SKM-1 (cell line): ENCODE data around the gene MAB21L1.

ENCODE experiments used
- DNase-seq: peaks from one replicate; lab custom pipeline; 2025; ENCODE audit not compliant: unreplicated experiment; lab: John Stamatoyannopoulos, UW

MAB21L1 gene

GRCh38 chr13:35448465-35448864, 28.0 kb downstream of the MAB21L1 start:
- DNase-seq, result no peak
